ENCODE results near the gene FBXO7. TPM values are rescaled to one million over a fixed set of nuclear protein-coding genes. Genes with fewer than 3 reads are reported as not detected.

FBXO7 gene
- total RNA-seq, 1 donor from 2014 or later = 93.8 TPM

DNA sequence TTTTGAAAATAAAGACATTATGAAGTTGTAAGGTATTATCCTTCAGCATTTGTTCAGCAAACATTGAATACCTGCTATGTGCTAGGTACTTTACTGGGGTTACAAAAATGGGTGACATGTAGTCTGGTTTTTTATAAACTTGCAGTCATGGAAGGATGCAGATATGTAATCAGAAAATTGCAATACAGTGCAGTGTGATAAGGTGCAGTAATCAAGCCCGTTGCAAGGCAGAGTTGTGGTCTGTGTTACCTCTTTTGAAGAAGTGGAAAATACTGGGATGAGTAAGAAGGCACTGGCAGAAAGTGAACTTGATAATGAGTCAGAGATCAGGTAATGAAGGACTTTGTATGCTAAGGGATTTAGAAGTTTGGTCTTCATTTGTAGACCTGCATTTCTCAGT, 8.1 kb downstream of the FBXO7 start:
- Mint-ChIP-seq H3K4me3 (ENCODE audit: unreplicated experiment) (no peak overlapping the region), H3K4me1 (ENCODE audit: unreplicated experiment) (no peaks in the 10 kb centered on the region), H3K36me3 (ENCODE audit: low read depth, unreplicated experiment) (no peaks in the 10 kb centered on the region), H3K9me3 (ENCODE audit: unreplicated experiment) (no peaks in the 10 kb centered on the region), H3K27me3 (ENCODE audit: unreplicated experiment) (peaks cover 3% of the 10 kb centered on the region), H3K27ac (ENCODE audit: unreplicated experiment) (no peak overlapping the region)
- DNase-seq (ENCODE audit: low spot score) = no peak
- no peak for TF ChIP-seq CTCF (IDR thresholded peaks at IDR 0.05; ENCODE audit: unreplicated experiment)

GRCh38 chr22:32486656-32487390, 12.2 kb downstream of the FBXO7 start:
- no peak overlapping the region for H3K4me3 Mint-ChIP-seq (ENCODE audit: unreplicated experiment)
- H3K9me3 Mint-ChIP-seq (ENCODE audit: unreplicated experiment) = no peaks in the 10 kb centered on the region
- DNase-seq (ENCODE audit: low spot score) = no peak
- no peak for TF ChIP-seq CTCF (IDR thresholded peaks at IDR 0.05; ENCODE audit: unreplicated experiment)
- H3K27ac Mint-ChIP-seq (ENCODE audit: unreplicated experiment) = no peak overlapping the region
- H3K4me1 Mint-ChIP-seq (ENCODE audit: unreplicated experiment) = no peaks in the 10 kb centered on the region
- H3K36me3 Mint-ChIP-seq (ENCODE audit: low read depth, unreplicated experiment) = peaks cover 10% of the 10 kb centered on the region
- H3K27me3 Mint-ChIP-seq (ENCODE audit: unreplicated experiment) = no peaks in the 10 kb centered on the region

- Mint-ChIP-seq H3K27me3 (ENCODE audit: unreplicated experiment) (no peaks in the 10 kb centered on the region), H3K36me3 (ENCODE audit: low read depth, unreplicated experiment) (peaks cover 10% of the 10 kb centered on the region), H3K4me1 (ENCODE audit: unreplicated experiment) (no peaks in the 10 kb centered on the region), H3K4me3 (ENCODE audit: unreplicated experiment) (no peak overlapping the region), H3K9me3 (ENCODE audit: unreplicated experiment) (no peaks in the 10 kb centered on the region), H3K27ac (ENCODE audit: unreplicated experiment) (no peak overlapping the region)
- TF ChIP-seq CTCF (IDR thresholded peaks at IDR 0.05; ENCODE audit: unreplicated experiment) = no peak
- no peak for DNase-seq (ENCODE audit: low spot score)
Measured at GRCh38 chr22:32487461-32487860, 12.8 kb downstream of the FBXO7 start.

DNA sequence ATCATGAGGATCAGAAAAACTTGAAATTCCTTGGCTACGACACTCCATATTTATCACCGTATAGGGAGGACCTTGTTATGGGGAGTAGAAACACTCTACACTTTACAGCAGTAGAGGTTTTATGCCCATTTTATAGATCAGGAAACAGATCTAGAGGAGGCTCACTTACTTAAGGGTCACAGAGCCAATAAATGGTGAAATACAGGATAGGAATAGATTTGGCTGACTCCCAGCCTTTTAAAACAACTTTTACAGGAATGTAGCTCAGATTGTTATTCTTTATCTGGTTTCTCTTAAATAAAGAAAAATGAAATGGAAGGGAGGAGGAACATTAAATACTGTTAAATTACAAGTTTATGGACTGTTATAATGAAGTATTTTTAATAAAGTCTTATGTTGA, 14.8 kb downstream of the FBXO7 start:
- H3K27ac Mint-ChIP-seq (ENCODE audit: unreplicated experiment) = no peak overlapping the region
- no peaks in the 10 kb centered on the region for H3K27me3 Mint-ChIP-seq (ENCODE audit: unreplicated experiment)
- H3K4me1 Mint-ChIP-seq (ENCODE audit: unreplicated experiment) = no peaks in the 10 kb centered on the region
- H3K9me3 Mint-ChIP-seq (ENCODE audit: unreplicated experiment) = no peaks in the 10 kb centered on the region
- DNase-seq (ENCODE audit: low spot score) = no peak
- no peak overlapping the region for H3K4me3 Mint-ChIP-seq (ENCODE audit: unreplicated experiment)
- peaks cover 19% of the 10 kb centered on the region for H3K36me3 Mint-ChIP-seq (ENCODE audit: low read depth, unreplicated experiment)
- no peak for TF ChIP-seq CTCF (IDR thresholded peaks at IDR 0.05; ENCODE audit: unreplicated experiment)

GRCh38 chr22:32490279-32490678, 15.7 kb downstream of the FBXO7 start:
- Mint-ChIP-seq H3K36me3 (ENCODE audit: low read depth, unreplicated experiment) (peaks cover 24% of the 10 kb centered on the region), H3K4me1 (ENCODE audit: unreplicated experiment) (no peaks in the 10 kb centered on the region), H3K27me3 (ENCODE audit: unreplicated experiment) (no peaks in the 10 kb centered on the region), H3K27ac (ENCODE audit: unreplicated experiment) (no peak overlapping the region), H3K4me3 (ENCODE audit: unreplicated experiment) (no peak overlapping the region), H3K9me3 (ENCODE audit: unreplicated experiment) (no peaks in the 10 kb centered on the region)
- no peak for TF ChIP-seq CTCF (IDR thresholded peaks at IDR 0.05; ENCODE audit: unreplicated experiment)
- no peak for DNase-seq (ENCODE audit: low spot score)
